Upper lobe of right lung (tissue), 1 donor: ENCODE measurements around the gene MYO18B. TPM values are rescaled to one million over a fixed set of nuclear protein-coding genes. Genes with fewer than 3 reads are reported as not detected.

Source experiments
- ATAC-seq: fragments of 200-7000 bp; cut with Tn5 transposase; one replicate; pipeline ENCODE4 v1.9.1; 2020; ENCODE audit warnings: mild to moderate bottlenecking, moderate library complexity
- DNase-seq: peaks from one replicate; pipeline ENCODE4 v3.0.0-alpha.2; 2020
- H3K27ac ChIP-seq: fragments of 200-600 bp; one replicate; pipeline ENCODE4 v1.8.0; 2022
- H3K27me3 ChIP-seq: fragments of 200-600 bp; one replicate; pipeline ENCODE4 v1.8.0; 2022; ENCODE audit warnings: mild to moderate bottlenecking
- H3K36me3 ChIP-seq: fragments of 200-600 bp; one replicate; pipeline ENCODE4 v1.8.0; 2022
- H3K4me1 ChIP-seq: fragments of 200-600 bp; one replicate; pipeline ENCODE4 v1.8.0; 2022
- H3K4me3 ChIP-seq: fragments of 200-600 bp; one replicate; pipeline ENCODE4 v1.8.0; 2022; ENCODE audit warnings: mild to moderate bottlenecking
- H3K9me3 ChIP-seq: fragments of 200-600 bp; one replicate; pipeline ENCODE4 v1.8.0; 2022
- intact Hi-C: fragments of 100-400 bp; cut with DNase I; formaldehyde crosslinking; loops from one replicate; pipeline ENCODE4 v1.11.0; 2022
- total RNA-seq: library from RNA; stranded (reverse); fragmentation: NEBNext Ultra II Directional; extraction: Animal tissue kit (Norgen Biotek cat#: 25700); gene quantifications from one replicate; pipeline ENCODE4 v1.2.1, GENCODE V29; 2021
- TF ChIP-seq, protein P1 (sequence below): fragments of 200-600 bp; IDR thresholded peaks from one replicate; pipeline ENCODE4 v1.8.0; 2022; ENCODE audit warnings: antibody characterized with exemption
- donor health status: DM: no; HTN: yes; CAD: no; lungs with severe emphysema.

MYO18B gene
- total RNA-seq, 1 donor from 2014 or later = 0.14 TPM

DNA sequence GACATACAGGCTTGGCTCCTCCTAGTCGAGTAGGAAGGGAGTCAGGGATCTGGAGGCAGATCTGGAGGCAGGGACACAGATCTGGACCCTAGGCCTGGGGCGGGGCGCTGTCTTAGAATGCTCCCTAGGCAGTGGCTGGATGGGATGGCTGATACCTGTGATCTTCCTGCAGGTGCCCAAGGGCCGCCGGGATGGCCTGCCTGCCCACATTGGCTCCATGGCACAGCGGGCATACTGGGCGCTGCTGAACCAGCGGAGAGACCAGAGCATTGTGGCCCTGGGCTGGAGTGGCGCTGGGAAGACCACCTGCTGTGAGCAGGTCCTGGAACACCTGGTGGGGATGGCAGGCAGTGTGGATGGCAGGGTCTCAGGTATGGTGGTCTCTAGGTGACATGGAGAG lies 35.4 kb downstream of the MYO18B start:
- Histone ChIP-seq H3K9me3 (no peaks in the 10 kb centered on the region), H3K27ac (no peak overlapping the region), H3K27me3 (no peaks in the 10 kb centered on the region), H3K4me3 (no peak overlapping the region), H3K4me1 (no peaks in the 10 kb centered on the region), H3K36me3 (no peaks in the 10 kb centered on the region)
- ATAC-seq (no peak), DNase-seq (no peak)
- TF ChIP-seq, protein P1, sequence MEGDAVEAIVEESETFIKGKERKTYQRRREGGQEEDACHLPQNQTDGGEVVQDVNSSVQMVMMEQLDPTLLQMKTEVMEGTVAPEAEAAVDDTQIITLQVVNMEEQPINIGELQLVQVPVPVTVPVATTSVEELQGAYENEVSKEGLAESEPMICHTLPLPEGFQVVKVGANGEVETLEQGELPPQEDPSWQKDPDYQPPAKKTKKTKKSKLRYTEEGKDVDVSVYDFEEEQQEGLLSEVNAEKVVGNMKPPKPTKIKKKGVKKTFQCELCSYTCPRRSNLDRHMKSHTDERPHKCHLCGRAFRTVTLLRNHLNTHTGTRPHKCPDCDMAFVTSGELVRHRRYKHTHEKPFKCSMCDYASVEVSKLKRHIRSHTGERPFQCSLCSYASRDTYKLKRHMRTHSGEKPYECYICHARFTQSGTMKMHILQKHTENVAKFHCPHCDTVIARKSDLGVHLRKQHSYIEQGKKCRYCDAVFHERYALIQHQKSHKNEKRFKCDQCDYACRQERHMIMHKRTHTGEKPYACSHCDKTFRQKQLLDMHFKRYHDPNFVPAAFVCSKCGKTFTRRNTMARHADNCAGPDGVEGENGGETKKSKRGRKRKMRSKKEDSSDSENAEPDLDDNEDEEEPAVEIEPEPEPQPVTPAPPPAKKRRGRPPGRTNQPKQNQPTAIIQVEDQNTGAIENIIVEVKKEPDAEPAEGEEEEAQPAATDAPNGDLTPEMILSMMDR = no peak
- intact Hi-C loops = loop anchor here (10.0 kb wide), 1 partner anchor 313 kb away; no protein-coding TSS in a partner anchor

DNA sequence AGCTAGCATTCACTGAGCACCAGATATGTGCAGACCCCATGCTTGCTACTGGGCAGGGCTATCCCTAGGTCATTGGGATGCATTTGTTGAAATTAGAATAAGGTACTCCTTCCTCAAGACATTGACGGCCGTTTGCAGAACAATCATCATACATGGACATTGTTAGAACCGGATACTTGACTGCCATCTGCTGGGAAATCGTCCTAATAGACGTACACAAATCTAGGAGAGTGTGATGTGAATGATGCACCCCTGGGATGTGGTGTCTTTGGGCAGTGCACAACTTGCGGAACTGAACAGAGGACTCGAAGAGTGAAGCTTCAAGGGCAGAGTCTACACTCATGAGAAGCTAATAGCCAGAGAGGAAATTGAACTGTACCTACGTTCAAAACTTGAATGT lies 35.9 kb downstream of the MYO18B start:
- TF ChIP-seq, protein P1 = peak; percentile 22
- Histone ChIP-seq H3K4me3 (no peak overlapping the region), H3K9me3 (no peaks in the 10 kb centered on the region), H3K4me1 (no peaks in the 10 kb centered on the region), H3K36me3 (no peaks in the 10 kb centered on the region), H3K27me3 (no peaks in the 10 kb centered on the region), H3K27ac (no peak overlapping the region)
- intact Hi-C loops = loop anchor here (10.0 kb wide), 1 partner anchor 313 kb away; no protein-coding TSS in a partner anchor
- ATAC-seq = peak; percentile 38
- no peak for DNase-seq

DNA sequence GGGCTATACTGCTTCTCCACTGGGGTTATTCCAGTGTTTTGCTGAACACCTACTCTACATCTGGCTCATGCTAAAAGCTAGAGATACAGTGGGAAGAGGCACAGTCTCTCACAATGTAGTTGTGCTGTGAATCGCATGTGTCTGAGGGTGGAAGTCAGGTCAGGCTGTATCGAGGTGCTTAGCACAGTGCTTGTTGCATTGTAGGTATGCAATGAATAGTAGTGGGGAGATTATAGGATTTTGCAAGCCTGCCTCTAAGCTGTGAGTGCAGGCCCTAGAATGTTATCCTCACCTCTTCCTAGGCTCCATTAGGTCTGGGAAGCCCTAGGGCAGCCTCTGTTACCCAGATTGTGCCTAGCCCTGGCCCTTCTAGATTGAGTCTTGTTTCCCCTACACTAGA lies 37.4 kb downstream of the MYO18B start:
- DNase-seq (no peak), ATAC-seq (no peak)
- no peak overlapping the region for H3K27ac ChIP-seq
- TF ChIP-seq, protein P1 = no peak
- no peaks in the 10 kb centered on the region for H3K4me1 ChIP-seq
- H3K4me3 ChIP-seq = no peak overlapping the region
- H3K36me3 ChIP-seq = no peaks in the 10 kb centered on the region
- intact Hi-C loops = loop anchor here (10.0 kb wide), 1 partner anchor 315 kb away; no protein-coding TSS in a partner anchor
- no peaks in the 10 kb centered on the region for H3K27me3 ChIP-seq
- H3K9me3 ChIP-seq = no peaks in the 10 kb centered on the region

DNA sequence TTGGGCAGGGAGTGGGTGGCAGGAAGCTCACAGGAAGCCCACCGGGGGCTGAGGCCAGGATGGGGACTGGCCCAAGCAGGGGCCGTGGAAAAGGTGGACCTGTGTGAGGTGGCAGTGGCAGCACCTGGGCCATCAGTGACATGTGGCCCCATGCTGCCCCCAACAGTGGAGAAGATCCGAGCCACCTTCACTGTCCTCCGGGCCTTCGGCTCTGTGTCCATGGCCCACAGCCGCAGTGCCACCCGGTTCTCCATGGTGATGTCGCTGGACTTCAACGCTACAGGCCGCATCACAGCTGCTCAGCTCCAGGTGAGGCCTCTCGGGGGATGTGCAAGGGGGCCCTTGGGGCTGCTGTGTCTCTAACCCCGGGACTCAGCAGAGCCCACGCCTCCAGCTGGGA lies 37.9 kb downstream of the MYO18B start:
- no peak overlapping the region for H3K27ac ChIP-seq
- TF ChIP-seq, protein P1 = no peak
- no peaks in the 10 kb centered on the region for H3K9me3 ChIP-seq
- intact Hi-C loops = loop anchor here (10.0 kb wide), 1 partner anchor 315 kb away; no protein-coding TSS in a partner anchor
- no peaks in the 10 kb centered on the region for H3K4me1 ChIP-seq
- ATAC-seq (no peak), DNase-seq (no peak)
- no peaks in the 10 kb centered on the region for H3K36me3 ChIP-seq
- no peak overlapping the region for H3K4me3 ChIP-seq
- no peaks in the 10 kb centered on the region for H3K27me3 ChIP-seq

DNA sequence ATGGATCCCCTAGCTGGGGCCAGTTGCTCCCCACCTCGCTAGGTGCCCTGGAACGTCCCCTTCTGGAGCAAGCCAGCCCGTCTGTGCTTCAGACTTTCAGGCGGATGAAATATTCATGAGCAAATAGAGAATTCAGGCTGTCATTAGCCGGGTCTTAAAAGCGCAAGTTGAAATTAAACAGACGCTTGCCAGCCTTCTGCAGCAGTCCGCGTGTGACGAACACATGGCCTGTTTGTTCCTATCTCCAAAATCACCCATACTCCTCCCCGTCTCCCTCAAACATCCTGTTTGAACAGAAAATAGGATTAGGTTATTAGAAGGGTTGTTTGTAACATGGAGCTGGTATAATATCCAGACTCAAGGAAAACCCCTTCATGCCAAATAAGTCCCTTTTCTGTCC lies 38.7 kb downstream of the MYO18B start:
- Histone ChIP-seq H3K4me3 (no peak overlapping the region), H3K36me3 (no peaks in the 10 kb centered on the region), H3K27ac (no peak overlapping the region), H3K4me1 (no peaks in the 10 kb centered on the region), H3K9me3 (no peaks in the 10 kb centered on the region), H3K27me3 (peaks cover 7% of the 10 kb centered on the region)
- DNase-seq = no peak
- TF ChIP-seq, protein P1 = no peak
- intact Hi-C loops = no loop called here
- no peak for ATAC-seq

DNA sequence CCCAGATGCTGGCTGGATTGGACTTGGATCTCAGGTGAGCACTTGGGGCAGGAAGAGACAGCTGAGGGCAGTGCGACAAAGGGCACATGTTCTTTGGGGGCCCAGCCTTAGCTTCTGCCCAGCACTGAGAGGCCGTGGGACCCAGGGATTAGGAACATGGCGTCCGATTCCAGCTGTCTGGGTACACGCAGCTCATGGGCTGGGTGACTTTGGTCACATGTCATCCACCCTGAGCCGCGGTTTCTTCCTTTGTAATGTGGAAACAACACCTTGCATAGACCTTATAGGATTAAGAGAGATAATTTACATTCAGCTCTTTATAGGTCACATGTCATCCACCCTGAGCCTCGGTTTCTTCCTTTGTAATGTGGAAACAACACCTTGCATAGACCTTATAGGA lies 39.8 kb downstream of the MYO18B start:
- Histone ChIP-seq H3K27ac (no peak overlapping the region), H3K9me3 (no peaks in the 10 kb centered on the region), H3K4me1 (no peaks in the 10 kb centered on the region), H3K36me3 (no peaks in the 10 kb centered on the region), H3K27me3 (peaks cover 7% of the 10 kb centered on the region), H3K4me3 (no peak overlapping the region)
- intact Hi-C loops = no loop called here
- no peak for DNase-seq
- ATAC-seq = no peak
- TF ChIP-seq, protein P1 = no peak
